GM21786 (cell line): ENCODE measurements around the gene GAGE10.
"Not testable (repeated sequence)": the region's sequence is repeated elsewhere in the genome, so short reads cannot be mapped to it uniquely, and the experiment has no call there.

Experiments used
- ATAC-seq: cut with Tn5 transposase; IDR thresholded peaks from one replicate; pipeline ENCODE4 v1.9.1; 2021; ENCODE audit not compliant: unreplicated experiment

The GAGE10 gene

DNA sequence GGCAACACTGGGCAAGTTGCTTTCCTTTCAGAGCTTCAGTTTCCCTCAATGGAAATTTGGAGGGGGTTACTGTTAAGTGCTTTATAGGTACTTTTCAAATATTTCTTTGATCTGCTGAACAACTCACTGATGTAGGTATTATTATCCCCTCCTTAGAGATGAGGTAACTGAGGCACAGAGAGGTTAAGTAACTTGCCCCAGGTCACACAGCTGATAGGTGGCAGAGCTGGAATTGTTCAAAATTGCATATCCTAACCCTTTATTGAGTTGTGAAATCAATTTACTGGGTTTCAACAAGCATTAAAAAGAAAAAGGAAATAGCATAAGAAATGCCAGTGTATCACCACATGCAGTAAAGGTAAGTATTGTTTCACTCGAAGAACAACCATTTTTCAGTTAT lies 27.2 kb upstream of the GAGE10 start:
- ATAC-seq: no peak

DNA sequence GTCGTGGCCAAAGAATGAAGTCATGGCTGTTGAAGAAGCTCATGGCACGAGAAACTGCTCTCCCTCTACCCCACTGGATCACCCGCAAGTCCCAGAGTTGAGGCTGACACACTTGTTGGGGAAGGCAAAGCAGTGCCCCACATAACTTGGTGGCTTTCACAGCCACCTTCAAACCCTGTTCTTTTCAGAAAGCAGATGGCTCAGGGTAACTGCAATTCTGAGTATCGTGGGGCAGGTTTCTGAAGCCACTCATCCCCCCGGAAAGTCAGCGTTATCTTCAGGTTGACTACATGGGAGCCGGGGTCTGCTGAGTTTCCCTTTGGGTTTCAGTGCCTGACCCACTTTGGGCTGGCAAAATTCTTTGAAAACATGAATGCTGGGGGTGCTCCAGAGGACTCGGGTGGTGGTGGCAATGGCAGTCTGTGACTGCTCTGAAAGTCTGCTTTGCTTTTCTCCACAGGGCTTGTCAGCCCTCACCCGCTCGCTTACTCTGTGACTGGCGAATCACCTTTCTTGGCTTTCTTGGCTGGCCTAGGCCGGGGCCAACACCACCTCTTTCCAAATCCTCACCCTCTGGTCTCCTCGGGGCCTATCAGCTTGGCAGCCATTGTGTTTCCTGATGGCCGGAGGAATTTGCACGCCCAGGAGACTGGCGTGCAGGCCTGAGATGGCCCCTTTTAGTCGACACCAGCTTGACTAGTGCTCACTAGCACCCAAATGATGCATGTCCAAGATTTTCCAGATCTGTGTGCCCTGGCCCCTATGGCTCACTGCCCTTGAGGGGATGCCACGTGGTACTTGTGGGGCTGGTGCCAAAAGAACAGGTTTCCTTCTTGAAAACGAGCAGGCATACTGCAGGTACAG lies 26.5 kb upstream of the GAGE10 start:
- ATAC-seq: no peak

DNA sequence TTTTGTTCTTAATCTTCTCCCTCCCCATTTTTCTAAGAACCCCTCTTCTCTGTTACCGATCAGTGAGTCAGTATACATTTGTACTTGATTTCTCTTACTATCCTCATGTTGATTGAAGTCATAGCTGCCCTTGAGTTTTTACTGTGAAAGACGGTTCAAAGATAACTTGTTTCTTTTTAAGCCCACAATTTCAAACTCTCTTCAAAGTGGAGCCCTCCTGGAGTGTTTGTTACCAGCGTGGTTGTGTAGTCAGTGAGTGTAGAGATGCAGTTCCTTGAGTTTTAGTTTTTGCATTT lies 26.0 kb upstream of the GAGE10 start:
- no peak for ATAC-seq

DNA sequence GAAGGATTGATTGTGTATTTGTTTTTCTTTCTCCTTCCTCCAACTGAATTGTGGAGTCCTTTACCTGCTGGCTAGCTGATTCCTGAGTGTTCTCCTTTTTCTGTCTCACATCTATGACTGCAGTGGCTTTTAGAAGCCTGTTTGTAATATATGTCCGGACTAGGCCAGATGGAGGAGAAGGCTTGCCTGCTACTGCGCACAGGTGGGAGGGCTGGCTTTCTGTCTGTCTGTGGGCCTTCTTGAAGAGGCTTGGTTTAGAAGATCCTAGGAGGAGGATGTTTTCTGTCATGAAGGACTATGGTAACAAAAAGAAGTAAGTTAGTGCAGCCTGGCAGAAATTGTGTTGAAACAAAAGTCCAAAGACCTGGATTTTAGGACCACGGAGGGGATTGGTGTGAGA lies 25.4 kb upstream of the GAGE10 start:
- ATAC-seq: no peak

DNA sequence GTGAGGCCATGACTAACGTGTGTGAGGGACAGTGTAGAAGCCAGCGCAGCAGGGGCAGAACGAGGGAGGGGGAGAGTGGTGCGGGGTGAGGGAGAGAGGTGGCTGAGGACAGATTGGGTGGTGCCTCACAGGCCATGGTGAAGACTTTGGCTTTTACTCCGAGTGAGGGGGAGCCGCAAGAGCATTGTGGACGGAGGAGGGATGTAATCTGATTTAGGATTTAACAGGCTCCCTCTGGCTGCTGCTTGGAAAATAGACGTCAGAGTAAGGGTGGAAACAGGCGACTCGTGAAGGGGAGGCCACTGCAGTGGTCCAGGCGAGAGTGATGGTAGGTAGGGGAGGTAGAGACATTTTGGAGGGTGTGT lies 20.8 kb upstream of the GAGE10 start:
- no peak for ATAC-seq

DNA sequence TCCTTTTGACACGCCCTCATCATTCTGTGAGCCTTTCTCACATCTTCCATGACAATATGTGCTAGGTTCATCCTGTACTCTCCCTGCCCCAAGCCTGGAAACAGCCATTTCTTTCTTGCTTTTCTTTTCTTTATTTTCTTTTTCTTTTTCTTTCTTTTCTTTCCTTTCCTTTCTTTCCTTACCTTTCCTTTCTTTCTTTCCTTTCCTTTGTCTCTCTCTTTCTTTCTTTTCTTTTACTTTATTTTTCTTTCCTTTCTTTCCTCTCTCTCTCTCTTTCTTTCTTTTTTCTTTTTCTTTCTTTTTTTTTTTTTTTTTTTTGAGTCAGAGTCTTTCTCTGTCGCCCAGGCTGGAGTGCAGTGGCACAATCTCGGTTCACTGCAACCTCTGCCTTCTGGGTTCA lies 19.2 kb upstream of the GAGE10 start:
- no peak for ATAC-seq

DNA sequence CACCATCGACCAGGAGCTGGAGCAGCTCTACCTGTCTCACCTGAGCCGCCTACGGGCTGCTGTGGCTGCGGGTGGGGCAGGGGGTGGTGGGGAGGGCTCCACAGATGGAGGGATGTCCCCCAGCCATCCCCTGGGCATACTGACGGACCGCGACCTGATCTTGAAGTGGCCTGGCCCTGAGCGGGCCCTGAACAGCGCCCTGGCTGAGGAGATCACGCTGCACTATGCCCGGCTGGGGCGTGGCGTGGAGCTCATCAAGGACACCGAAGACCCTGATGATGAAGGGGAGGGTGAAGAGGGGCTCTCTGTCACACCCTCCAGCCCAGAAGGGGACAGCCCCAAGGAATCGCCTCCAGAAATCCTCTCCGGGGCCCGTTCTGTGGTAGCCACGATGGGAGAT lies 17.3 kb upstream of the GAGE10 start:
- ATAC-seq: no peak

DNA sequence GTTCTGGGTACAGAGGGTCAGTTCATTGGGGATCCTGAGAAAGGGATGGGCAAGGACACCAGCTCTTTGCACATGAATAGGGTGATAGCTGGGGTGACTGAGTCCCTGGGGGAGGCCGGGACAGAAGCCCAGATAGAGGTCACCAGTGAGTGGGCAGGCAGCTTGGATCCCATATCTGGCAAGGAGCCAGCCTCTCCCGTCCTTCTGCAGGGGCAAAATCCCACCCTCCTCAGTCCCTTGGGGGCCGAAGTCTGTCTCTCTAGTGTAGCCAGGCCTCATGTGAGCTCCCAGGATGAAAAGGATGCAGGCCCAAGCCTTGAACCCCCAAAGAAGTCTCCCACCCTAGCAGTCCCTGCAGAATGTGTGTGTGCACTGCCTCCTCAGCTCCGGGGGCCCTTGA lies 16.9 kb upstream of the GAGE10 start:
- ATAC-seq: no peak

DNA sequence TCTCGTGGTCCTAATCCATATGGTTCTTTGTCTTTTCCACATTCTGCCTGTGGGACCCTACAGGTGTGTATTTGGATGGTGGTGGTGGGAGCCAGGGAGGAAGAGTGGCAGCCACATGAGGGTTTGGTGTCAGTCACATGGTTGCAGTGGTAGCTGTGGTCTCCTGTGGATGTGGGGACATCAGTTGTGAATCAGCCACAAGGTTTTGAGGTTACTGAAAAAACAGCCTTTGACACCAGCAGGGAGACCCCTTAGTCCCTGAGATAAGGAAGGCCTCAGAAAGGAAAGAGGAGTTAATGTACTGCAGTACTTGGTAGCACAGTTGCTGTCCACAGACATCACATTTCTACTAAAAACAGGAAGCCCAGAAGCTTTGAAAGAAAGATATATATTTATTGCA lies 15.8 kb upstream of the GAGE10 start:
- no peak for ATAC-seq

DNA sequence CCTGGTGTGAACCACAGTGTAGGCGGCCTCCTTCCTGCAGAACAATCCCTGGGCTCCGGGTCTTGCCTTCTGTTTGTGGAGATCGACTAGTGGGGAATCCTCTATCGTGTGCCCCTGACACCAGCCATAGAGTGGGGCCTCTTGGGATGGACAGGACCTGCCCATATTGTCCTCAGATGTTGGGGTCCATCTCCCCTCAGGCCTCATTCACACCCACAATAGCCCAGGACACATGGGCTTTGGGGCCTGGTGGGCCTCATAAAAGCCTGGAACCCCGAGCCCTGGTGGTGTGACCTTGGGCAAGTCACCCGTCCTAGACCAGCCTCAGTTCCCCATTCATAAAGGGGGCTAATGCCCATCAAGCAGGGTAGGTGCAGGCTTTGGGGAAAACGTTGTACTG lies 13.2 kb upstream of the GAGE10 start:
- no peak for ATAC-seq

DNA sequence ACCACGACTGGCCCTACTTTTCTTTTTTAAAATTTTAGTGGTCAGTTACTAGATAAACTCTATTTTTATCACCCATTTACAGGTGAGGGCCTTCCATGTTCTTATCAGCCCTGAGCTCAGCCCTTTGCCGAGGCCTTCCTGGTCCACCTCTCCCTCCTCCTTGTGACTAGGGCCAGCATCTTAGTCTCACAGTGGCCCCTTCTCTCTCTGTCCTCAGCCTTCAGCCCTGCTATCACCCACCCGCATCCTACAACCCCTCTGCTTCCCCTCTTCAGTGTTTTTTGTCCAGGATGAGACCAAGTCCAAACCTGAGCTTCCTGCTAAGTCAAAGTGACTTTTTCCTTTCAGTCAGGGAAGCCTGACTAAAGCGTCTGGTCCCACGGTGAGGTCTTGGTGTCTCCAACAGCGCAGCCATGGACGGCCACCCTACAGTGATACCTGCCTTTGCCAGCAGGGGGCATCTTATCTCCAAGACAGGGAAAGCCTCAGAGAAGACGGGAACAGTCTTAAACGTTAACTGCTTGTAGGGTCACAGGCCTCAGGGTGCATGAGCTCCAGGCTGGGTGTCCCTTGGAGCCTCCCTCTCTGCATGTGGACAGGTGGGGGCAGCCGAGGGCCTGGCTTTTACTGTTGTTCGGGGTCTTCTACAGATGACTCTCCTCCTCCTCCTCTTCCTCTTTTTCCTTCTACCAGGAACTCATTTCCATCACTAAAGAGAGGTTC lies 11.7 kb upstream of the GAGE10 start:
- no peak for ATAC-seq

DNA sequence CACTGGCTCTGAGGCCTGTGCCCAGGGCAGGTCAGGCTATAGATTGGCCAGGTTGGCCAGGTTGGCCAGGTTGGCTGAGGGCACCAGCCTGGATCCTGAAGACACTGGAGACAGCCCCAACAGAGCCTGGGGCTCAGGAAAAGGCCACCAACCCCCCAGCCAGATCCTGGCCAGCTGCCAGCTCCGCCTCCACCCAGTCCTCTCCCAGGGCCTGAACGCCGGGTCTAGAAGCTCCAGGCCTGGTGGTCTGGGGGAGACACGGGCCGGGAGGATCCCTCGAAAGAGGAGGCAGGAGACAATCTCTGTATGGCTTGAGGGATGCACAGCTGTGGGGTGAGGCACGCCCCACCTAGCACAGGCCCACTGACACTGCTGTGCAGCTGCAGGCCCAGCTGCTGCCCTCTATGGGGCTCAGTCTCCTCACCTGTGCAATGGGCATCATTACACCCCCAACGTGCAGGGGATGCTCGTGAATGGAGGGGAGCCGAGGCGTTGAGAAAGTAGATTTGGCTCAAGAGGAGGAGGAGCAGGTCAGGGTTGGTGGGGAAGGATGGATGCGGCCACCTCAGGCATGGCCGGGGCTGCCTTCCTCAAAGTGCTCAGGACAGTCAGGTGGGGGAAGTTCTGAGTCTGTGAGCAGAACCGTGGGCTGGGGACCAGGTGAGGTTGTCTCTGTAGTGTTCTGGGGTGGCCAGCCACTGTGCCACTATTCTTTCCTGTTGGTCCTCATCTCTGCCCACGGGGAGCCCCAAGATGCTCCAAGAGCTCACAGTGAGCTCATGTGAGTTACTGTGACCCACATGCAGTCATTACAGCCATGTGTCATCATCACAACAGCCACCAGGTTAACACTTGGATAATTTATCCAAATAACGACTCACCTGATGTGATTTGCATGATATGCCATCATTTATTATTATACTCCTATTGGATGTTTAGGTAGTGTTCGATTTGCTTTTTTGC lies 10.8 kb upstream of the GAGE10 start:
- ATAC-seq: no peak

DNA sequence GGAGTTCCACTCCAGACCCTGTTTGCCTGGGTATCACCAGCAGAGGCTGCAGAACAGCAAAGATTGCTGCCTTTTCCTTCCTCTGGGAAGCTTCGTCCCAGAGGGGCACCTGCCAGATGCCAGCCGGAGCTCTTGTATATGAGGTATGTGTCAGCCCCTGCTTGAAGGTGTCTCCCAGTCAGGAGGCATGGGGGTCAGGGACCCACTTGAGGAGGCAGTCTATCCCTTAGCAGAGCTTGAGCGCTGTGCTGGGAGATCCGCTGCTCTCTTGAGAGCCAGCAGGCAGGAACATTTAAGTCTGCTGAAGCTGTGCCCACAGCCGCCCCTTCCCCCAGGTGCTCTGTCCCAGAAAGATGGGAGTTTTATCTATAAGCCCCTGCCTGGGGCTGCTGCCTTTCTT lies 4.2 kb upstream of the GAGE10 start:
- not testable (repeated sequence) for ATAC-seq

DNA sequence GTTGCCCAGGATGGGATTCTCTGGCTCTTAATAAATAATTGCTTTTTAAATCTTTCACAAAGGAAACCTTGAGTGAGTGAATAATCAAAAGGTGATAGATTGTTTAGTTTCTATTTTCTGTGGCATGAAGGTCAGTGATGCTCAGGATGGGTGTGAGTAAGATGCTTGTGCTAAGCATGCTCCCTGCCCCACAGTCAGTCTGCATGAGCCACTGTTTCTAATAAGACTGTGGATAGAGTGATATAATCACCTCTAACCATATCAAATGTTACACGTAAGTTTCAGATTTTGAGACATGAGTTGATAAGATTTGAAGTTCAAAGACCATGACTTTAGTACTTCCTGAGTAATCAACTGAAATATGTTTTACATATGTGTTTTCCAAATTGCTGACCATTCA lies 2.7 kb upstream of the GAGE10 start:
- no peak for ATAC-seq

DNA sequence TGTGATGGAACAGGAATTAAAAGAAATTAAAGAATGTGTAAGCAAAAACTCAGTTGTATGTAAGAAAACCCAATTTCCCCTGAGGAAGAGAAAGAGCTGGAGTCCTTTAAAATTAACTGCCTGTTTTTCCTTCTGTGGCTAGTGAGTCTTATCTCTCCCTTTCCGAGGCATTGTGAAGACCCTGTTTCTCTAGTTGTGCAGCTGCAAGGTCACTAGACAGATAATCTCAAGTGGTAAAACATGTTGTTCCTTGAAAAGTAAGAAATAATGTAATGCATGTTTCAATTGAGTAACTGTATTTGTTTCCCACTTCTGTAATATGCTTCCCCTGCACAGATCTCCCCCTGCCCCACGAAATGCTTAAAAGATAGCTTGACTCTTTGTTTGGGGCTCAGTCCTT lies 4.3 kb downstream of the GAGE10 start:
- not testable (repeated sequence) for ATAC-seq

DNA sequence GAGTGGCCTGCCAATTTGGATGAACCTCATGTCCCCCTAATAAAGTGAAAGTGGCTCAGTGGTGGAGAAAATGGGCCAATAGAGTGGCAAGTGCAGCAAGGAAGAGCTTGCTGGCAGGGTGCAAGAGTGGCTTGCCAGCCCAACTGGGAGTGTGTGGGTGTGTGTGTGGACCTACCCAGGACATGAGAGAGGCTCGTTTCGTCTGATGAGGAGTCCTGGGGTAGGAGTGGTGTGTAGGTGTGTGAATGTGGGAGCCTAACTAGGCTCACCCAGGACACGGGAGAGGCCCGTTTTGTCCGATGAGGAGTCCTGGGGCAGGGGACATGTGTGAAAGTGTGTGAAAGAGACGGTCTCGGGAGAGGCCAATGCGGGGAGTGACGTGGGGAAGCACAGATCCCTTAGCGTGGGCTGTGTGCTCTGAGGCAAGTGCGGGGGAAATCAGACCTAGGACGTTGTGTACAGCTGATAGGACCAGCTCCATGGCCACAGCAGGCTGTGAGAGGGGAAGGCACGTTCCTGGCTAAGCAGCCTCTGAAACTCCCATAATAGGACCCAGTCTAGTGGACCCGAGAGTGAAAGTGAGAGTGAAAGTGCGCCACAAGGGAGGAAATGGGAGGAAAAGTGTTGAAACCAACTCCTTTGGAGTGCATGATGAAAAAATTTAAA lies 5.3 kb downstream of the GAGE10 start:
- ATAC-seq: no peak

DNA sequence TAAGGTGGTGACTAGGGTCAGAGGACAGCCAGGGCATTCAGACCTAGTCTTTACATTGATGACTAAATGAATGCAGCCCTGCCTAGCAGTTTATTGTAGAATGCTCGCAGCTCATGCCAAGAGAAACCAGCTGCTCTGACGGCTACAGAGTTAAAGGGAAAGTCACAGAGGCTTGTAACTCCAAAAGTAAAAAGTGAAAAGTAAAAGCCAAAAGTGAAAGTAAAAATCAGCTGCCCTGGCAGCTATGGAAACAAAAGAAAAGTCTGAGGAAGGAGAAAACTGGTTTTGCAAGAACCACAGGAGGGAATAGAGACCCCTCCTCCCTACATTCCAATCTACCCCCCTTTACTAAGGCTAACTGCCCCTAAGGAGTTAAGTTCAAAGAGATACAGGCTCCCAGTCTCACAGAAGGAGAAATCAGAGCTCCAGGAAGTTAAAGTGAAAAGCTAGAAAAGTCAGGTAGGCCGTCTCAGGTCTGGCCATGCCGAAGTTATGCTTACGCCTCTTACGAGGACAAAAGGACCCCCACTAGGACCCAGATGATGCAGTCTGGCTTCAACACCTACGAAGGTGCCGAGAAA lies 6.0 kb downstream of the GAGE10 start:
- ATAC-seq: no peak

DNA sequence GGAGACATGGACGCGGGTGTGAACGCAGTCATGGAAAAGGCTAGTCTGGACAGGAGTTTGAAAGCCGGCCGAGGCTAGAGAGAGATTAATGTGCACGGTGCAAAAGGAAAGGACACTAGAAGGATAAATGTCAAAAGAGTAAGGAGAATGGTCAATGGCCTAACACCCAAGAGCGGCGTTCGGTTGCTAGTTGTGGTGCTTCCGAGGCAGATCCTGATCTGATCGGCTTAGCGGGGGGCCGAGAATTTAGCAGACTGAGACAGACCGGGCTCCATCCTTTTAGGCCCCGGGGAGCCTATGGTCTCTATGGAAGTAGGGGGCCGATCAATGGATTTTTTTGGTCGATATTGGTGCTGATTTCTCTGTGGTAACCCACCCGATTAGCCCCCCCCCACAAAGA lies 6.9 kb downstream of the GAGE10 start:
- ATAC-seq: no peak

DNA sequence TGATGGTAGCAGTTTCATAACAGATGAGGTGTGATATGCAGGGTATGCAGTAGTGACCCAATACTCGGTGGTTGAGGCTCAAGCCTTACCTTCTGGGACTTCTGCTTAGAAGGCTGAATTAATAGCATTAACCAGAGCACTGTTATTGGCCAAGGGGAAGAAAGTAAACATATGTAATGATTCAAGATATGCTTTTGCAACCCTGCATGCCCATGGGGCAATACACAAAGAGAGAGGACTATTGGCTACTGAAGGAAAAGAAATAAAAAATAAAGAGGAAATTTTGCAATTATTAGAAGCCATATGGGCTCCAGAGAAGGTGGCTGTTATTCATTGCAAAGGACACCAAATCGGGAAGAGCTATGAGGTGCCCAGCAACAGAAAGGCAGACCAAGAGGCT lies 8.7 kb downstream of the GAGE10 start:
- no peak for ATAC-seq

DNA sequence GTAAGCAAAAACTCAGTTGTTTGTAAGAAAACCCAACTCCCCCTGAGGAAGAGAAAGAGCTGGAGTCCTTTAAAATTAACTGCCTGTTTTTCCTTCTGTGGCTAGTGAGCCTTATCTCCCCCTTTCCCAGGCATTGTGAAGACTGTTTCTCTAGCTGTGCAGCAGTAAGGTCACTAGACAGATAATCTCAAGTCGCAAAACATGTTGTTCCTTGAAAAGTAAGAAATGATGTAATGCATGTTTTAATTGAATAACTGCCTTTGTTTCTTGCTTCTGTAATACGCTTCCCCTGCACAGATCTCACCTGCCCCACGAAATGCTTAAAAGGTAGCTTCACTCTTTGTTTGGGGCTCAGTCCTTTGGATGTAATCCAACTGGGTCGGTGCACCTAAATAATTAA lies 12.6 kb downstream of the GAGE10 start:
- ATAC-seq: no peak

DNA sequence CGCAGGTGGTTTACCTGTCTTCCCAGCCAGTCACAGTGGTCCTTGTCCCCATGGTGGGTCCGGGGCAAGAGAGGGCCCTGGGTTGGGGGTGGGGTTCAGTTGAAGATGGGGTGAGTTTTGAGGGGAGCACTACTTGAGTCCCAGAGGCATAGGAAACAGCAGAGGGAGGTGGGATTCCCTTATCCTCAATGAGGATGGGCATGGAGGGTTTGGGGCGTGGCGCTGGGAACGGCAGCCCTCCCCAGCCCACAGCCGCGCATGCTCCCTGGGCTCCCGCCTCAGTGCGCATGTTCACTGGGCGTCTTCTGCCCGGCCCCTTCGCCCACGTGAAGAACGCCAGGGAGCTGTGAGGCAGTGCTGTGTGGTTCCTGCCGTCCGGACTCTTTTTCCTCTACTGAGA lies 18.3 kb downstream of the GAGE10 start, which contains the start of gene GAGE12J:
Gene GAGE12J (plus strand): TSS at position 301 of the 400 bp plus-strand sequence. CDS start 1,157 bp downstream, outside the sequence.
- ATAC-seq: not testable (repeated sequence)
